Memory B cell (primary cell): ENCODE data around the gene HNRNPCL4.
"Not testable (repeated sequence)": the region's sequence is repeated elsewhere in the genome, so short reads cannot be mapped to it uniquely, and the experiment has no call there.

ENCODE experiments used
- ATAC-seq: fragments of 150-1000 bp; cut with Tn5 transposase; 2 replicates; pipeline ENCODE4 v1.10.0; 2021; ENCODE audit warnings: low read depth, mild to moderate bottlenecking, moderate library complexity
- DNase-seq, 2 donors: peaks; one replicate each; pipeline ENCODE4 v3.0.0; 2022; ENCODE audit warnings: low spot score in 2 of 2
- H3K27ac Mint-ChIP-seq: one replicate; pipeline ENCODE4 v1.8.0; 2022; ENCODE audit warnings: mild to moderate bottlenecking, moderate library complexity, mixed read lengths
- H3K27me3 Mint-ChIP-seq: one replicate; pipeline ENCODE4 v1.8.0; 2022; ENCODE audit warnings: mixed read lengths
- H3K36me3 Mint-ChIP-seq: one replicate; pipeline ENCODE4 v1.8.0; 2022; ENCODE audit warnings: mild to moderate bottlenecking, mixed read lengths
- H3K4me1 Mint-ChIP-seq: one replicate; pipeline ENCODE4 v1.8.0; 2022; ENCODE audit warnings: mixed read lengths
- H3K4me3 Mint-ChIP-seq: one replicate; pipeline ENCODE4 v1.8.0; 2022; ENCODE audit warnings: mild to moderate bottlenecking, moderate library complexity, mixed read lengths
- H3K9me3 Mint-ChIP-seq: one replicate; pipeline ENCODE4 v1.8.0; 2022; ENCODE audit warnings: mixed read lengths

HNRNPCL4 gene

GRCh38 chr1:13165531-13165930, at the start of gene HNRNPCL4:
HNRNPCL4 (minus strand) TSS chr1:13165631; CDS start chr1:13165467, 164 bp downstream.
- H3K9me3 Mint-ChIP-seq, H3K27me3 Mint-ChIP-seq, H3K36me3 Mint-ChIP-seq, H3K4me3 Mint-ChIP-seq, DNase-seq, H3K4me1 Mint-ChIP-seq, H3K27ac Mint-ChIP-seq, ATAC-seq: not testable (repeated sequence)

GRCh38 chr1:13208712-13209111, 43.3 kb upstream of the HNRNPCL4 start:
- H3K36me3 Mint-ChIP-seq, H3K27ac Mint-ChIP-seq, H3K4me1 Mint-ChIP-seq, H3K4me3 Mint-ChIP-seq, H3K27me3 Mint-ChIP-seq, ATAC-seq, H3K9me3 Mint-ChIP-seq, DNase-seq: not testable (repeated sequence)

GRCh38 chr1:13201309-13201708, 35.9 kb upstream of the HNRNPCL4 start, which contains the start of gene PRAMEF13:
PRAMEF13 (minus strand) TSS chr1:13201409; CDS start chr1:13199589, 1,820 bp downstream.
- not testable (repeated sequence) for H3K4me1 Mint-ChIP-seq, H3K27ac Mint-ChIP-seq, H3K27me3 Mint-ChIP-seq, H3K4me3 Mint-ChIP-seq, ATAC-seq, DNase-seq, H3K36me3 Mint-ChIP-seq, H3K9me3 Mint-ChIP-seq

GRCh38 chr1:13171548-13171947, 6.1 kb upstream of the HNRNPCL4 start, which contains the start of gene PRAMEF9:
PRAMEF9 (plus strand) TSS chr1:13171848; CDS start chr1:13175281, 3,433 bp downstream.
- H3K27me3 Mint-ChIP-seq, H3K27ac Mint-ChIP-seq, DNase-seq, H3K4me1 Mint-ChIP-seq, H3K36me3 Mint-ChIP-seq, ATAC-seq, H3K9me3 Mint-ChIP-seq, H3K4me3 Mint-ChIP-seq: not testable (repeated sequence)

GRCh38 chr1:13155909-13156308, 9.5 kb downstream of the HNRNPCL4 start, which contains the start of gene PRAMEF26:
PRAMEF26 (minus strand) TSS chr1:13156009; CDS start chr1:13153095, 2,914 bp downstream.
- H3K4me1 Mint-ChIP-seq, H3K27me3 Mint-ChIP-seq, H3K36me3 Mint-ChIP-seq, H3K9me3 Mint-ChIP-seq, DNase-seq, H3K27ac Mint-ChIP-seq, ATAC-seq, H3K4me3 Mint-ChIP-seq: not testable (repeated sequence)

GRCh38 chr1:13116754-13117153, 48.7 kb downstream of the HNRNPCL4 start, which contains the start of gene HNRNPCL2:
HNRNPCL2 (minus strand) TSS chr1:13116854; CDS start chr1:13116400, 454 bp downstream.
- H3K36me3 Mint-ChIP-seq, H3K4me1 Mint-ChIP-seq, ATAC-seq, H3K27me3 Mint-ChIP-seq, DNase-seq, H3K27ac Mint-ChIP-seq, H3K4me3 Mint-ChIP-seq, H3K9me3 Mint-ChIP-seq: not testable (repeated sequence)
